AG08395 (cell line): ENCODE data around the gene TGM6.
A peak's percentile ranks its signal among the peaks of the same experiment; 100 is the strongest.
"Not testable (repeated sequence)": the region's sequence is repeated elsewhere in the genome, so short reads cannot be mapped to it uniquely, and the experiment has no call there.

Experiments
- DNase-seq: peaks from one replicate; pipeline ENCODE4 v3.0.0; 2012; ENCODE audit warnings: mixed read lengths, low spot score

The TGM6 gene

GRCh38 chr20:2398449-2398848 lies 17.7 kb downstream of the TGM6 start:
- DNase-seq, result no peak

- no peak for DNase-seq
Observed at GRCh38 chr20:2399390-2399789, 18.7 kb downstream of the TGM6 start.

GRCh38 chr20:2400290-2400689 lies 19.6 kb downstream of the TGM6 start:
- no peak for DNase-seq

GRCh38 chr20:2401527-2401926 lies 20.8 kb downstream of the TGM6 start:
- DNase-seq, result no peak

- DNase-seq, result peak; percentile 67
Observed at GRCh38 chr20:2402271-2402980, 21.7 kb downstream of the TGM6 start.

GRCh38 chr20:2403291-2404052 lies 22.8 kb downstream of the TGM6 start:
- DNase-seq, result no peak

GRCh38 chr20:2405693-2406065 lies 25.0 kb downstream of the TGM6 start:
- DNase-seq, result no peak

GRCh38 chr20:2407355-2407754 lies 26.7 kb downstream of the TGM6 start:
- DNase-seq, result not testable (repeated sequence)

GRCh38 chr20:2408111-2408510 lies 27.4 kb downstream of the TGM6 start:
- no peak for DNase-seq

GRCh38 chr20:2416541-2417212 lies 36.0 kb downstream of the TGM6 start:
- no peak for DNase-seq

- no peak for DNase-seq
Observed at GRCh38 chr20:2417213-2417541, 36.5 kb downstream of the TGM6 start.

- no peak for DNase-seq
Observed at GRCh38 chr20:2418388-2418787, 37.7 kb downstream of the TGM6 start.

GRCh38 chr20:2420510-2420909 lies 39.8 kb downstream of the TGM6 start:
- no peak for DNase-seq

- DNase-seq, result peak; percentile 21
Observed at GRCh38 chr20:2421247-2421646, 40.5 kb downstream of the TGM6 start.

- DNase-seq, result no peak
Observed at GRCh38 chr20:2429051-2429450, 48.4 kb downstream of the TGM6 start.

- no peak for DNase-seq
Observed at GRCh38 chr20:2430538-2430937, 49.8 kb downstream of the TGM6 start.

- DNase-seq, result no peak
Observed at GRCh38 chr20:2431185-2431584, 50.5 kb downstream of the TGM6 start.

- no peak for DNase-seq
Observed at GRCh38 chr20:2446845-2447244, 66.1 kb downstream of the TGM6 start.

GRCh38 chr20:2449386-2449785 lies 68.7 kb downstream of the TGM6 start:
- DNase-seq, result no peak

GRCh38 chr20:2451422-2451821 lies 70.7 kb downstream of the TGM6 start:
- DNase-seq, result no peak

- DNase-seq, result peak; percentile 85
Observed at GRCh38 chr20:2451939-2452732, 71.4 kb downstream of the TGM6 start.

- no peak for DNase-seq
Observed at GRCh38 chr20:2453792-2454191, 73.1 kb downstream of the TGM6 start.
